H1 (cell line): ENCODE data around the gene SEPTIN5. TPM values are rescaled to one million over a fixed set of nuclear protein-coding genes. Genes with fewer than 3 reads are reported as not detected.

Experiments used
- BCL11A ChIP-seq, 2 experiments: IDR thresholded peaks; one replicate each; pipeline ENCODE4 v1.6.1; 2011; ENCODE audit warnings: low read depth in 2 of 2, low read length in 2 of 2, mild to moderate bottlenecking in 2 of 2
- BRCA1 ChIP-seq: IDR thresholded peaks from 2 replicates; pipeline ENCODE4 v1.6.1; 2012; ENCODE audit warnings: low read depth, low read length, improper control_type of control experiment
- CBX5 ChIP-seq: fragments of 300-800, 300-1000 bp; sonication (generic); IDR thresholded peaks from 2 replicates; pipeline ENCODE4 v1.7.1; 2016; ENCODE audit warnings: antibody characterized with exemption, low read length, low read depth
- CHD2 ChIP-seq: IDR thresholded peaks from 2 replicates; pipeline ENCODE4 v1.6.1; 2012; ENCODE audit warnings: low read length, improper control_type of control experiment
- CTBP2 ChIP-seq: IDR thresholded peaks from 2 replicates; pipeline ENCODE4 v1.7.0; 2011; ENCODE audit warnings: borderline replicate concordance, mild to moderate bottlenecking, moderate library complexity, mixed read lengths, low read length; ENCODE audit not compliant: insufficient read depth, insufficient read length
- GABPA ChIP-seq: IDR thresholded peaks from 2 replicates; pipeline ENCODE4 v1.6.1; 2011; ENCODE audit warnings: mild to moderate bottlenecking, low read length, moderate library complexity, borderline replicate concordance; ENCODE audit not compliant: insufficient read depth
- GTF2F1 ChIP-seq: IDR thresholded peaks from 2 replicates; pipeline ENCODE4 v1.6.1; 2012; ENCODE audit warnings: low read depth, low read length, improper control_type of control experiment, borderline replicate concordance
- HDAC2 ChIP-seq, 2 experiments: fragments of 300-600 bp in 1 of 2; sonication (generic) in 1 of 2; IDR thresholded peaks; 2 replicates each; pipeline ENCODE4 v1.6.1; 2011 to 2012; ENCODE audit warnings: low read depth in 2 of 2, low read length in 2 of 2, mild to moderate bottlenecking in 2 of 2, moderate library complexity in 2 of 2, borderline replicate concordance in 1 of 2, inconsistent platforms in 1 of 2
- JUND ChIP-seq: IDR thresholded peaks from 2 replicates; pipeline ENCODE4 v1.6.1; 2011; ENCODE audit warnings: mild to moderate bottlenecking, improper control_type of control experiment, low read length
- POLR2AphosphoS5 ChIP-seq: IDR thresholded peaks from 2 replicates; pipeline ENCODE4 v1.6.1; 2011; ENCODE audit warnings: low read depth, low read length
- RAD21 ChIP-seq, 2 experiments: IDR thresholded peaks in 1 of 2; conservative IDR thresholded peaks in 1 of 2; 2 replicates each; pipeline ENCODE4 v1.6.1; 2011; ENCODE audit warnings: low read depth in 2 of 2, low read length in 2 of 2, improper control_type of control experiment in 1 of 2, inconsistent platforms in 1 of 2, mild to moderate bottlenecking in 1 of 2, moderate library complexity in 1 of 2
- SAP30 ChIP-seq: fragments of 300-600 bp; sonication (generic); IDR thresholded peaks from 2 replicates; pipeline ENCODE4 v1.7.1; 2012; ENCODE audit warnings: low read length, moderate library complexity, mild to moderate bottlenecking, inconsistent platforms; ENCODE audit not compliant: insufficient read depth, insufficient replicate concordance
- SIX5 ChIP-seq: IDR thresholded peaks from 2 replicates; pipeline ENCODE4 v1.6.1; 2011; ENCODE audit warnings: mild to moderate bottlenecking, low read depth, low read length
- TAF7 ChIP-seq: optimal IDR thresholded peaks from 2 replicates; pipeline ENCODE3; 2011; ENCODE audit warnings: low read depth, mild to moderate bottlenecking, inconsistent platforms, low read length, moderate library complexity, borderline replicate concordance
- TCF12 ChIP-seq: IDR thresholded peaks from 2 replicates; pipeline ENCODE4 v1.6.1; 2011; ENCODE audit warnings: low read depth, mild to moderate bottlenecking, low read length
- polyA plus RNA-seq, 7 experiments: library from polyadenylated mRNA; depleted of rRNA in 3 of 7; stranded (reverse) in 5 of 7; unstranded in 2 of 7; fragments of >200 nt in 5 of 7; fragments of 200-250 nt in 2 of 7; gene quantifications; 1 replicate in 5 of 7; 2 replicates in 1 of 7; 4 replicates in 1 of 7; pipeline versions ENCODE4 v1.2.1 to v1.2.3, GENCODE V29; 2011 to 2013; ENCODE audit warnings: missing spikeins in 2 of 7, mixed read lengths in 2 of 7
- total RNA-seq: library from RNA; stranded (reverse); fragmentation: NEBNext Ultra II Directional; extraction: Animal tissue kit (Norgen Biotek cat#: 25700); gene quantifications from 2 replicates; pipeline ENCODE4 v1.2.1, GENCODE V29; 2021
- TF ChIP-seq, protein P1 (sequence below), 3 experiments: IDR thresholded peaks; 1 replicate in 2 of 3; 2 replicates in 1 of 3; pipeline versions ENCODE4 v1.5.1 to v1.6.1; 2011; ENCODE audit warnings: low read length in 3 of 3, mild to moderate bottlenecking in 3 of 3, inconsistent platforms in 2 of 3, low read depth in 1 of 3, moderate library complexity in 1 of 3; ENCODE audit not compliant: insufficient read depth in 1 of 3; ENCODE audit errors: control extremely low read depth in 1 of 3
- TF ChIP-seq, protein P2 (sequence below): IDR thresholded peaks from 2 replicates; pipeline ENCODE4 v1.6.1; 2012; ENCODE audit warnings: inconsistent platforms
- TF ChIP-seq, protein P3 (sequence below): IDR thresholded peaks from 2 replicates; pipeline ENCODE4 v1.6.1; 2011; ENCODE audit warnings: low read length, improper control_type of control experiment

The SEPTIN5 gene
- total and polyA plus RNA-seq, 2 of the 8 experiments (the other 6 are each of a cell fraction or from before 2014, with no cell fraction given): 6.0 to 8.6 TPM

DNA sequence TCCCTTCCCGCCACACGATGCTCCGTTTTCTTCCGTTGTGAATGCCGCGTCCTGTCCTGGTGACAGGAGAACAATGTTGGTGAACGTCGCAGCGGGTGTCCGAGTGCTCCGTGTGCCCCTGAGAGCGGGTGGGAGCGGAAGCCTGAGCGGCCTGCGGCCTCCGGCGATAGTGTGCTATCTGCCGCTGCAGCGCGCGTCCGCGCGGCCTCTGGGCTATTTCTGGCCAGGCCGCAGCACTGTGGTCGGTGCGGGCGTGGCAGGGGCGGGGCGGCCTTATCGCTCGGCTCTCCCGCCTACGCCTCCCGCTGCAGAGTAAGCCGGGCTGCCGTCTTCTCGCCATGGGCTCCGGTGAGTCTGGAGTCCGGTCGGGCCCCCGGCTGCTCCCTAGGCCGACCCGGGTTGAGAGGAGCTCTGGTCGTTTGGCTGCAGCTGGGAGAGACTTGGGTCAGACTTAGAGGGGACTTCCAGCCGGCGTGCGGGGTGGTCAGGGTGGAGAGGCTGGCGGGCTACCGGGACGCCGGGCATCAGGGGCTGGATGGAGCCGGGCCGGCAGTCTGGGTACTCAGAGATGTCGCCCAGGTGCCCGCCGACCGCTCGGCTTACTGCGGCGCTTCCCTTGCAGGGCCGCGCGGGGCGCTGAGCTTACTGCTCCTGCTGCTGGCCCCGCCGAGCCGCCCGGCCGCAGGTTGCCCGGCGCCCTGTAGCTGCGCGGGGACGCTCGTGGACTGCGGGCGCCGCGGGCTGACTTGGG is 9.1 kb downstream of the SEPTIN5 start, which contains the start of gene GP1BB (continued):
- TF ChIP-seq, protein P1, sequence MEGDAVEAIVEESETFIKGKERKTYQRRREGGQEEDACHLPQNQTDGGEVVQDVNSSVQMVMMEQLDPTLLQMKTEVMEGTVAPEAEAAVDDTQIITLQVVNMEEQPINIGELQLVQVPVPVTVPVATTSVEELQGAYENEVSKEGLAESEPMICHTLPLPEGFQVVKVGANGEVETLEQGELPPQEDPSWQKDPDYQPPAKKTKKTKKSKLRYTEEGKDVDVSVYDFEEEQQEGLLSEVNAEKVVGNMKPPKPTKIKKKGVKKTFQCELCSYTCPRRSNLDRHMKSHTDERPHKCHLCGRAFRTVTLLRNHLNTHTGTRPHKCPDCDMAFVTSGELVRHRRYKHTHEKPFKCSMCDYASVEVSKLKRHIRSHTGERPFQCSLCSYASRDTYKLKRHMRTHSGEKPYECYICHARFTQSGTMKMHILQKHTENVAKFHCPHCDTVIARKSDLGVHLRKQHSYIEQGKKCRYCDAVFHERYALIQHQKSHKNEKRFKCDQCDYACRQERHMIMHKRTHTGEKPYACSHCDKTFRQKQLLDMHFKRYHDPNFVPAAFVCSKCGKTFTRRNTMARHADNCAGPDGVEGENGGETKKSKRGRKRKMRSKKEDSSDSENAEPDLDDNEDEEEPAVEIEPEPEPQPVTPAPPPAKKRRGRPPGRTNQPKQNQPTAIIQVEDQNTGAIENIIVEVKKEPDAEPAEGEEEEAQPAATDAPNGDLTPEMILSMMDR (IDR thresholded peaks at IDR 0.05; ENCODE audit: control extremely low read depth in 1 of 3, insufficient read depth in 1 of 3, low read depth in 1 of 3, low read length in 3 of 3): peak in 2 of 3 experiments; percentile 22 to 39; a peak in 3 of 4 replicates
- TF ChIP-seq RAD21 (IDR thresholded peaks at IDR 0.05 in 1 of 2, conservative IDR thresholded peaks at IDR 0.05 in 1 of 2; ENCODE audit: low read depth in 2 of 2, low read length in 2 of 2): no peak
- TF ChIP-seq BCL11A (IDR thresholded peaks at IDR 0.05; ENCODE audit: low read depth in 2 of 2, low read length in 2 of 2): no peak
- TF ChIP-seq POLR2AphosphoS5: no peak
- TF ChIP-seq TAF7: no peak
- TF ChIP-seq SIX5: no peak
- TF ChIP-seq HDAC2 (IDR thresholded peaks at IDR 0.05; ENCODE audit: borderline replicate concordance in 1 of 2, low read depth in 2 of 2, low read length in 2 of 2): no peak
- TF ChIP-seq BRCA1: no peak
- no peak for TF ChIP-seq GTF2F1
- no peak for TF ChIP-seq CHD2
- TF ChIP-seq JUND: no peak
- no peak for TF ChIP-seq CBX5
- no peak for TF ChIP-seq CTBP2
- TF ChIP-seq TCF12: no peak
- TF ChIP-seq, protein P2, sequence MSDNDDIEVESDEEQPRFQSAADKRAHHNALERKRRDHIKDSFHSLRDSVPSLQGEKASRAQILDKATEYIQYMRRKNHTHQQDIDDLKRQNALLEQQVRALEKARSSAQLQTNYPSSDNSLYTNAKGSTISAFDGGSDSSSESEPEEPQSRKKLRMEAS: no peak; the same call in 1 of the 2 replicates
- TF ChIP-seq, protein P3, sequence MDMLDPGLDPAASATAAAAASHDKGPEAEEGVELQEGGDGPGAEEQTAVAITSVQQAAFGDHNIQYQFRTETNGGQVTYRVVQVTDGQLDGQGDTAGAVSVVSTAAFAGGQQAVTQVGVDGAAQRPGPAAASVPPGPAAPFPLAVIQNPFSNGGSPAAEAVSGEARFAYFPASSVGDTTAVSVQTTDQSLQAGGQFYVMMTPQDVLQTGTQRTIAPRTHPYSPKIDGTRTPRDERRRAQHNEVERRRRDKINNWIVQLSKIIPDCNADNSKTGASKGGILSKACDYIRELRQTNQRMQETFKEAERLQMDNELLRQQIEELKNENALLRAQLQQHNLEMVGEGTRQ: no peak
- TF ChIP-seq GABPA: no peak
- no peak for TF ChIP-seq SAP30
- TF ChIP-seq, all 59 proteins: peak for 6
